AG04450 (cell line): Measurements from ENCODE around the gene UMODL1. TPM values are rescaled to one million over a fixed set of nuclear protein-coding genes. Genes with fewer than 3 reads are reported as not detected.

Source experiments
- CTCF ChIA-PET: fragments of 300-600, 350-600 bp; formaldehyde crosslinking; extraction: SDS; loops from one replicate; lab custom pipeline; 2022; ENCODE audit warnings: antibody characterized with exemption, inconsistent platforms; lab: Charles Lee
- POLR2A ChIA-PET: fragments of 350-600 bp; formaldehyde crosslinking; extraction: SDS; loops from one replicate; lab custom pipeline; 2021; ENCODE audit warnings: antibody characterized with exemption, inconsistent platforms; lab: Yijun Ruan, JAX
- DNase-seq: peaks from one replicate; pipeline ENCODE4 v3.0.0-alpha.2; 2011; ENCODE audit warnings: low read depth, low spot score
- H3K27ac ChIP-seq: one replicate; pipeline ENCODE4 v1.5.1; 2012; ENCODE audit warnings: low read depth, low read length, control low read depth
- H3K27me3 ChIP-seq: one replicate; pipeline ENCODE4 v1.6.0; 2012; ENCODE audit warnings: low read length; ENCODE audit not compliant: control insufficient read depth, insufficient read depth
- H3K4me3 ChIP-seq: 2 replicates; pipeline ENCODE4 v1.5.1; 2011; ENCODE audit warnings: mild to moderate bottlenecking, low read depth, low read length, control low read depth
- H3K9me3 ChIP-seq: 2 replicates; pipeline ENCODE4 v1.5.1; 2012; ENCODE audit warnings: low read length; ENCODE audit not compliant: control insufficient read depth, insufficient read depth
- CTCF ChIP-seq: IDR thresholded peaks from 2 replicates; pipeline ENCODE4 v1.5.1; 2011; ENCODE audit warnings: low read depth, low read length, control low read depth, inconsistent platforms
- polyA plus RNA-seq: library from polyadenylated mRNA; depleted of rRNA; stranded (reverse); fragments of >200 nt; gene quantifications from 2 replicates; pipeline ENCODE4 v1.2.3, GENCODE V29; 2011

UMODL1 gene
- polyA plus RNA-seq, 1 experiment = 0.09 TPM

GRCh38 chr21:42183374-42184266 is 112.5 kb downstream of the UMODL1 start:
- CTCF ChIA-PET = no interaction called here
- POLR2A ChIA-PET = no interaction called here
- H3K27me3 ChIP-seq = peaks cover 7% of the 10 kb centered on the region
- H3K4me3 ChIP-seq = no peak overlapping the region
- H3K27ac ChIP-seq = no peak overlapping the region
- TF ChIP-seq CTCF = no peak
- no peak for DNase-seq
- peaks cover 5% of the 10 kb centered on the region; the same call in 1 of the 2 replicates for H3K9me3 ChIP-seq

GRCh38 chr21:42186591-42186990 is 115.5 kb downstream of the UMODL1 start:
- peaks cover 4% of the 10 kb centered on the region for H3K27me3 ChIP-seq
- POLR2A ChIA-PET = no interaction called here
- DNase-seq = no peak
- H3K9me3 ChIP-seq = peaks cover 5% of the 10 kb centered on the region; the same call in 1 of the 2 replicates
- no peak for TF ChIP-seq CTCF
- no peak overlapping the region for H3K27ac ChIP-seq
- H3K4me3 ChIP-seq = no peak overlapping the region
- CTCF ChIA-PET = no interaction called here

GRCh38 chr21:42187976-42188653 is 117.0 kb downstream of the UMODL1 start:
- H3K9me3 ChIP-seq = no peaks in the 10 kb centered on the region
- no peak for DNase-seq
- no peak overlapping the region for H3K27ac ChIP-seq
- ChIA-PET CTCF (no interaction called here), POLR2A (no interaction called here)
- no peak for TF ChIP-seq CTCF
- no peaks in the 10 kb centered on the region for H3K27me3 ChIP-seq
- H3K4me3 ChIP-seq = no peak overlapping the region

GRCh38 chr21:42188663-42189062 is 117.5 kb downstream of the UMODL1 start:
- no peak for DNase-seq
- H3K27me3 ChIP-seq = no peaks in the 10 kb centered on the region
- TF ChIP-seq CTCF = no peak
- no peak overlapping the region for H3K4me3 ChIP-seq
- ChIA-PET CTCF (no interaction called here), POLR2A (no interaction called here)
- no peaks in the 10 kb centered on the region for H3K9me3 ChIP-seq
- H3K27ac ChIP-seq = no peak overlapping the region

- POLR2A ChIA-PET = no interaction called here
- CTCF ChIA-PET = no interaction called here
Observed at GRCh38 chr21:42189431-42189830, 118.3 kb downstream of the UMODL1 start.

More at GRCh38 chr21:42189431-42189830, 118.3 kb downstream of the UMODL1 start:
- H3K4me3 ChIP-seq = no peak overlapping the region
- no peak for DNase-seq
- no peak for TF ChIP-seq CTCF
- H3K27me3 ChIP-seq = no peaks in the 10 kb centered on the region
- no peaks in the 10 kb centered on the region for H3K9me3 ChIP-seq
- H3K27ac ChIP-seq = no peak overlapping the region
